H1 (cell line): ENCODE data around the gene PITX3. TPM values are rescaled to one million over a fixed set of nuclear protein-coding genes. Genes with fewer than 3 reads are reported as not detected.

Experiments used
- BRCA1 ChIP-seq: IDR thresholded peaks from 2 replicates; pipeline ENCODE4 v1.6.1; 2012; ENCODE audit warnings: low read depth, low read length, improper control_type of control experiment
- FOSL1 ChIP-seq: IDR thresholded peaks from 2 replicates; pipeline ENCODE4 v1.6.1; 2011; ENCODE audit warnings: mild to moderate bottlenecking, low read depth, low read length, moderate library complexity; ENCODE audit not compliant: insufficient read depth
- GABPA ChIP-seq: IDR thresholded peaks from 2 replicates; pipeline ENCODE4 v1.6.1; 2011; ENCODE audit warnings: mild to moderate bottlenecking, low read length, moderate library complexity, borderline replicate concordance; ENCODE audit not compliant: insufficient read depth
- RBBP5 ChIP-seq: IDR thresholded peaks from 2 replicates; pipeline ENCODE4 v1.7.1; 2012; ENCODE audit warnings: low read depth, mild to moderate bottlenecking, inconsistent platforms, low read length, moderate library complexity, borderline replicate concordance
- polyA plus RNA-seq, 7 experiments: library from polyadenylated mRNA; depleted of rRNA in 3 of 7; stranded (reverse) in 5 of 7; unstranded in 2 of 7; fragments of >200 nt in 5 of 7; fragments of 200-250 nt in 2 of 7; gene quantifications; 1 replicate in 5 of 7; 2 replicates in 1 of 7; 4 replicates in 1 of 7; pipeline versions ENCODE4 v1.2.1 to v1.2.3, GENCODE V29; 2011 to 2013; ENCODE audit warnings: missing spikeins in 2 of 7, mixed read lengths in 2 of 7
- total RNA-seq: library from RNA; stranded (reverse); fragmentation: NEBNext Ultra II Directional; extraction: Animal tissue kit (Norgen Biotek cat#: 25700); gene quantifications from 2 replicates; pipeline ENCODE4 v1.2.1, GENCODE V29; 2021
- TF ChIP-seq, protein P1 (sequence below): fragments of 300-600 bp; sonication (generic); IDR thresholded peaks from 2 replicates; pipeline ENCODE4 v1.7.1; 2012; ENCODE audit warnings: low read length, moderate library complexity, mild to moderate bottlenecking, inconsistent platforms; ENCODE audit not compliant: insufficient replicate concordance
- TF ChIP-seq, protein P2 (sequence below), 3 experiments: IDR thresholded peaks; 1 replicate in 2 of 3; 2 replicates in 1 of 3; pipeline versions ENCODE4 v1.5.1 to v1.6.1; 2011; ENCODE audit warnings: low read length in 3 of 3, mild to moderate bottlenecking in 3 of 3, inconsistent platforms in 2 of 3, low read depth in 1 of 3, moderate library complexity in 1 of 3; ENCODE audit not compliant: insufficient read depth in 1 of 3; ENCODE audit errors: control extremely low read depth in 1 of 3

The PITX3 gene
- total and polyA plus RNA-seq, 2 of the 8 experiments (the other 6 are each of a cell fraction or from before 2014, with no cell fraction given): 0.18 to 0.41 TPM

DNA sequence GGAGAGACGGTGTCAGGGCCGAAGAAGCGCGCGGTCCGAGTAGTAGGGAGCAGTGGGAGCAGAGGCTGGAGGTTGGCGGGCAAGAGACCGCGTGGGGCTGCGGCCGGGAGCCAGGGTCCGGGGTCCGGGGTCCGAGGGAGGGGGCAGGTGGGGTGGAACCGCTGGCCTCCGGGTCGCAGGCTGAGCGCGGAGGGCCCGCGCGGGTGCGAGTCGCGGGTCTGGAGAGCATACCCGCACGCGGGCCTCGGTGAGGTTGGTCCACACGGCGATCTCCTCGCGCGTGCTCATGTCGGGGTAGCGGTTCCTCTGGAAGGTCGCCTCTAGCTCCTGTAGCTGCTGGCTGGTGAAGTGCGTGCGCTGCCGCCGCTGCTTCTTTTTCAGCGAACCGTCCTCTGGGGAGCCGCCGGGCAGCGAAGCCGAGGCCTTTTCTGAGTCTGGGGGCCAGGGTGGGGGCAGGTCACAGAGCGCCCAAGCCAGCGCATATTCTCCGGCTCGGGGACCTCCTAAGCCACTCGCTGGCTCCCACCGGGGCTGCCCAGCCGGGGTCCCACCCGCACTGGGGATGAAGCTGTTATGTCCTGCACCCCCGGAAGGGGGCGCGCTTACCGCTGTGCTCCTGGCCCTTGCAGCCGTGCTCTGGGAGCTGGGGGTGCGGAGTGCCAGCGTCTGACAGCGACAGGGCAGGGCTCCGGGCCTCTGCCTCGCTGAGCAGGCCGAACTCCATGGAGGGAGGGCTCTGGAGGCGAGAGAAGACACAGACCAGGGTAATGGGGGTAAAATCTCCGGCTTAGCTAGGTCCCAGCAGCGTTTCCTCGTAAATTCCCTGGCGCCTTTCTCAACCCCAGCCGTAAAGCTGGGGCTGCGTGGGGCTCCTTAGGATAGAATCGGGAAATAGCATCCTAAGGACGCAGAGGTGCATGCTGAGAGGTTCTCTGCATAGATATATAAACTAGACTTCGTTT lies 9.7 kb downstream of the PITX3 start (continued):
- no peak for TF ChIP-seq GABPA
- TF ChIP-seq RBBP5: 0 out of 2 replicates have a peak, but pooled peaks have one; percentile 35
- TF ChIP-seq FOSL1: 0 out of 2 replicates have a peak, but pooled peaks have one; percentile 54
- TF ChIP-seq, protein P1, sequence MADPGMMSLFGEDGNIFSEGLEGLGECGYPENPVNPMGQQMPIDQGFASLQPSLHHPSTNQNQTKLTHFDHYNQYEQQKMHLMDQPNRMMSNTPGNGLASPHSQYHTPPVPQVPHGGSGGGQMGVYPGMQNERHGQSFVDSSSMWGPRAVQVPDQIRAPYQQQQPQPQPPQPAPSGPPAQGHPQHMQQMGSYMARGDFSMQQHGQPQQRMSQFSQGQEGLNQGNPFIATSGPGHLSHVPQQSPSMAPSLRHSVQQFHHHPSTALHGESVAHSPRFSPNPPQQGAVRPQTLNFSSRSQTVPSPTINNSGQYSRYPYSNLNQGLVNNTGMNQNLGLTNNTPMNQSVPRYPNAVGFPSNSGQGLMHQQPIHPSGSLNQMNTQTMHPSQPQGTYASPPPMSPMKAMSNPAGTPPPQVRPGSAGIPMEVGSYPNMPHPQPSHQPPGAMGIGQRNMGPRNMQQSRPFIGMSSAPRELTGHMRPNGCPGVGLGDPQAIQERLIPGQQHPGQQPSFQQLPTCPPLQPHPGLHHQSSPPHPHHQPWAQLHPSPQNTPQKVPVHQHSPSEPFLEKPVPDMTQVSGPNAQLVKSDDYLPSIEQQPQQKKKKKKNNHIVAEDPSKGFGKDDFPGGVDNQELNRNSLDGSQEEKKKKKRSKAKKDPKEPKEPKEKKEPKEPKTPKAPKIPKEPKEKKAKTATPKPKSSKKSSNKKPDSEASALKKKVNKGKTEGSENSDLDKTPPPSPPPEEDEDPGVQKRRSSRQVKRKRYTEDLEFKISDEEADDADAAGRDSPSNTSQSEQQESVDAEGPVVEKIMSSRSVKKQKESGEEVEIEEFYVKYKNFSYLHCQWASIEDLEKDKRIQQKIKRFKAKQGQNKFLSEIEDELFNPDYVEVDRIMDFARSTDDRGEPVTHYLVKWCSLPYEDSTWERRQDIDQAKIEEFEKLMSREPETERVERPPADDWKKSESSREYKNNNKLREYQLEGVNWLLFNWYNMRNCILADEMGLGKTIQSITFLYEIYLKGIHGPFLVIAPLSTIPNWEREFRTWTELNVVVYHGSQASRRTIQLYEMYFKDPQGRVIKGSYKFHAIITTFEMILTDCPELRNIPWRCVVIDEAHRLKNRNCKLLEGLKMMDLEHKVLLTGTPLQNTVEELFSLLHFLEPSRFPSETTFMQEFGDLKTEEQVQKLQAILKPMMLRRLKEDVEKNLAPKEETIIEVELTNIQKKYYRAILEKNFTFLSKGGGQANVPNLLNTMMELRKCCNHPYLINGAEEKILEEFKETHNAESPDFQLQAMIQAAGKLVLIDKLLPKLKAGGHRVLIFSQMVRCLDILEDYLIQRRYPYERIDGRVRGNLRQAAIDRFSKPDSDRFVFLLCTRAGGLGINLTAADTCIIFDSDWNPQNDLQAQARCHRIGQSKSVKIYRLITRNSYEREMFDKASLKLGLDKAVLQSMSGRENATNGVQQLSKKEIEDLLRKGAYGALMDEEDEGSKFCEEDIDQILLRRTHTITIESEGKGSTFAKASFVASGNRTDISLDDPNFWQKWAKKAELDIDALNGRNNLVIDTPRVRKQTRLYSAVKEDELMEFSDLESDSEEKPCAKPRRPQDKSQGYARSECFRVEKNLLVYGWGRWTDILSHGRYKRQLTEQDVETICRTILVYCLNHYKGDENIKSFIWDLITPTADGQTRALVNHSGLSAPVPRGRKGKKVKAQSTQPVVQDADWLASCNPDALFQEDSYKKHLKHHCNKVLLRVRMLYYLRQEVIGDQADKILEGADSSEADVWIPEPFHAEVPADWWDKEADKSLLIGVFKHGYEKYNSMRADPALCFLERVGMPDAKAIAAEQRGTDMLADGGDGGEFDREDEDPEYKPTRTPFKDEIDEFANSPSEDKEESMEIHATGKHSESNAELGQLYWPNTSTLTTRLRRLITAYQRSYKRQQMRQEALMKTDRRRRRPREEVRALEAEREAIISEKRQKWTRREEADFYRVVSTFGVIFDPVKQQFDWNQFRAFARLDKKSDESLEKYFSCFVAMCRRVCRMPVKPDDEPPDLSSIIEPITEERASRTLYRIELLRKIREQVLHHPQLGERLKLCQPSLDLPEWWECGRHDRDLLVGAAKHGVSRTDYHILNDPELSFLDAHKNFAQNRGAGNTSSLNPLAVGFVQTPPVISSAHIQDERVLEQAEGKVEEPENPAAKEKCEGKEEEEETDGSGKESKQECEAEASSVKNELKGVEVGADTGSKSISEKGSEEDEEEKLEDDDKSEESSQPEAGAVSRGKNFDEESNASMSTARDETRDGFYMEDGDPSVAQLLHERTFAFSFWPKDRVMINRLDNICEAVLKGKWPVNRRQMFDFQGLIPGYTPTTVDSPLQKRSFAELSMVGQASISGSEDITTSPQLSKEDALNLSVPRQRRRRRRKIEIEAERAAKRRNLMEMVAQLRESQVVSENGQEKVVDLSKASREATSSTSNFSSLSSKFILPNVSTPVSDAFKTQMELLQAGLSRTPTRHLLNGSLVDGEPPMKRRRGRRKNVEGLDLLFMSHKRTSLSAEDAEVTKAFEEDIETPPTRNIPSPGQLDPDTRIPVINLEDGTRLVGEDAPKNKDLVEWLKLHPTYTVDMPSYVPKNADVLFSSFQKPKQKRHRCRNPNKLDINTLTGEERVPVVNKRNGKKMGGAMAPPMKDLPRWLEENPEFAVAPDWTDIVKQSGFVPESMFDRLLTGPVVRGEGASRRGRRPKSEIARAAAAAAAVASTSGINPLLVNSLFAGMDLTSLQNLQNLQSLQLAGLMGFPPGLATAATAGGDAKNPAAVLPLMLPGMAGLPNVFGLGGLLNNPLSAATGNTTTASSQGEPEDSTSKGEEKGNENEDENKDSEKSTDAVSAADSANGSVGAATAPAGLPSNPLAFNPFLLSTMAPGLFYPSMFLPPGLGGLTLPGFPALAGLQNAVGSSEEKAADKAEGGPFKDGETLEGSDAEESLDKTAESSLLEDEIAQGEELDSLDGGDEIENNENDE: no peak
- TF ChIP-seq, protein P2, sequence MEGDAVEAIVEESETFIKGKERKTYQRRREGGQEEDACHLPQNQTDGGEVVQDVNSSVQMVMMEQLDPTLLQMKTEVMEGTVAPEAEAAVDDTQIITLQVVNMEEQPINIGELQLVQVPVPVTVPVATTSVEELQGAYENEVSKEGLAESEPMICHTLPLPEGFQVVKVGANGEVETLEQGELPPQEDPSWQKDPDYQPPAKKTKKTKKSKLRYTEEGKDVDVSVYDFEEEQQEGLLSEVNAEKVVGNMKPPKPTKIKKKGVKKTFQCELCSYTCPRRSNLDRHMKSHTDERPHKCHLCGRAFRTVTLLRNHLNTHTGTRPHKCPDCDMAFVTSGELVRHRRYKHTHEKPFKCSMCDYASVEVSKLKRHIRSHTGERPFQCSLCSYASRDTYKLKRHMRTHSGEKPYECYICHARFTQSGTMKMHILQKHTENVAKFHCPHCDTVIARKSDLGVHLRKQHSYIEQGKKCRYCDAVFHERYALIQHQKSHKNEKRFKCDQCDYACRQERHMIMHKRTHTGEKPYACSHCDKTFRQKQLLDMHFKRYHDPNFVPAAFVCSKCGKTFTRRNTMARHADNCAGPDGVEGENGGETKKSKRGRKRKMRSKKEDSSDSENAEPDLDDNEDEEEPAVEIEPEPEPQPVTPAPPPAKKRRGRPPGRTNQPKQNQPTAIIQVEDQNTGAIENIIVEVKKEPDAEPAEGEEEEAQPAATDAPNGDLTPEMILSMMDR (IDR thresholded peaks at IDR 0.05; ENCODE audit: control extremely low read depth in 1 of 3, insufficient read depth in 1 of 3, low read depth in 1 of 3, low read length in 3 of 3): peak; percentile 91 to 92 (median 92)
- TF ChIP-seq BRCA1: no peak
